Astrocyte (in vitro differentiated cells and primary cell): Measurements from ENCODE around the gene SLX4. TPM values are rescaled to one million over a fixed set of nuclear protein-coding genes. Genes with fewer than 3 reads are reported as not detected.
A peak's percentile ranks its signal among the peaks of the same experiment; 100 is the strongest.

Experiments
- DNase-seq: peaks from one replicate; pipeline ENCODE4 v3.0.0-alpha.2; 2010; ENCODE audit warnings: low read depth
- FAIRE-seq: peaks from 2 replicates; lab custom pipeline; 2011; peaks lifted over from hg19 to GRCh38; lab: Jason Lieb, UNC
- H2AFZ ChIP-seq: 2 replicates; pipeline ENCODE4 v1.6.0; 2012; ENCODE audit warnings: low read depth, low read length, inconsistent platforms
- H3K27ac ChIP-seq: 2 replicates; pipeline ENCODE4 v1.5.1; 2011; ENCODE audit warnings: low read depth, low read length, inconsistent platforms
- H3K27me3 ChIP-seq: 2 replicates; pipeline ENCODE4 v1.6.0; 2011; ENCODE audit warnings: low read length, inconsistent platforms; ENCODE audit not compliant: insufficient read depth
- H3K36me3 ChIP-seq: 2 replicates; pipeline ENCODE4 v1.5.1; 2011; ENCODE audit warnings: low read length, inconsistent platforms; ENCODE audit not compliant: insufficient read depth
- H3K4me1 ChIP-seq: 2 replicates; pipeline ENCODE4 v1.5.1; 2011; ENCODE audit warnings: low read length, inconsistent platforms; ENCODE audit not compliant: insufficient read depth
- H3K4me2 ChIP-seq: 2 replicates; pipeline ENCODE4 v1.6.0; 2012; ENCODE audit warnings: low read length, inconsistent platforms
- H3K4me3 ChIP-seq: 2 replicates; pipeline ENCODE4 v1.5.1; 2011; ENCODE audit warnings: low read depth, mild to moderate bottlenecking, low read length, inconsistent platforms; ENCODE audit not compliant: insufficient read depth
- H3K79me2 ChIP-seq: 2 replicates; pipeline ENCODE4 v1.6.0; 2012; ENCODE audit warnings: mild to moderate bottlenecking, low read length, inconsistent platforms; ENCODE audit not compliant: insufficient read depth
- H3K9ac ChIP-seq: 2 replicates; pipeline ENCODE4 v1.6.0; 2012; ENCODE audit warnings: mild to moderate bottlenecking, low read length, inconsistent platforms
- H3K9me3 ChIP-seq: 2 replicates; pipeline ENCODE4 v1.5.1; 2012; ENCODE audit warnings: low read depth, mild to moderate bottlenecking, low read length, inconsistent platforms; ENCODE audit not compliant: insufficient read depth
- H4K20me1 ChIP-seq: 2 replicates; pipeline ENCODE4 v1.6.0; 2012; ENCODE audit warnings: low read length, inconsistent platforms; ENCODE audit not compliant: insufficient read depth
- H3K27ac Mint-ChIP-seq: one replicate; pipeline ENCODE4 v1.8.0; 2021; ENCODE audit warnings: mild to moderate bottlenecking, mixed read lengths; ENCODE audit not compliant: unreplicated experiment
- H3K27me3 Mint-ChIP-seq: one replicate; pipeline ENCODE4 v1.8.0; 2021; ENCODE audit warnings: low read depth, mixed read lengths; ENCODE audit not compliant: unreplicated experiment
- H3K36me3 Mint-ChIP-seq: one replicate; pipeline ENCODE4 v1.8.0; 2021; ENCODE audit warnings: low read depth, mixed read lengths; ENCODE audit not compliant: unreplicated experiment
- H3K4me1 Mint-ChIP-seq: one replicate; pipeline ENCODE4 v1.8.0; 2021; ENCODE audit warnings: low read depth, mixed read lengths; ENCODE audit not compliant: unreplicated experiment
- H3K4me3 Mint-ChIP-seq: one replicate; pipeline ENCODE4 v1.8.0; 2021; ENCODE audit warnings: mild to moderate bottlenecking, moderate library complexity, mixed read lengths; ENCODE audit not compliant: unreplicated experiment
- H3K9me3 Mint-ChIP-seq: one replicate; pipeline ENCODE4 v1.8.0; 2021; ENCODE audit warnings: mild to moderate bottlenecking, mixed read lengths; ENCODE audit not compliant: unreplicated experiment
- CTCF ChIP-seq: IDR thresholded peaks from 2 replicates; pipeline ENCODE4 v1.5.1; 2011; ENCODE audit warnings: low read depth, mild to moderate bottlenecking, inconsistent platforms, low read length, moderate library complexity; ENCODE audit not compliant: insufficient read depth
- EZH2 ChIP-seq: IDR thresholded peaks from 2 replicates; pipeline ENCODE4 v1.6.1; 2012; ENCODE audit warnings: mild to moderate bottlenecking, low read length, inconsistent platforms; ENCODE audit not compliant: insufficient read depth
- total RNA-seq: library from RNA; stranded (reverse); gene quantifications from 2 replicates; pipeline ENCODE4 v1.2.1, GENCODE V29; 2021

Gene SLX4
- total RNA-seq, 1 donor from 2014 or later = 7.8 TPM

- peaks cover 22% of the 10 kb centered on the region for H3K27me3 Mint-ChIP-seq
- H3K4me3 ChIP-seq = no peak overlapping the region
- H3K9me3 ChIP-seq = no peaks in the 10 kb centered on the region
- H3K36me3 Mint-ChIP-seq = no peaks in the 10 kb centered on the region
- no peaks in the 10 kb centered on the region for H3K4me1 Mint-ChIP-seq
- no peak overlapping the region for H3K27ac ChIP-seq
- no peak for FAIRE-seq
- H3K4me2 ChIP-seq = no peak overlapping the region
- no peak overlapping the region for H3K27ac Mint-ChIP-seq
- H3K27me3 ChIP-seq = no peaks in the 10 kb centered on the region
- TF ChIP-seq EZH2 = no peak
- TF ChIP-seq CTCF = no peak
- no peaks in the 10 kb centered on the region for H3K4me1 ChIP-seq
- H3K9ac ChIP-seq = no peak overlapping the region
- no peaks in the 10 kb centered on the region for H3K9me3 Mint-ChIP-seq
- no peak overlapping the region for H2AFZ ChIP-seq
- no peaks in the 10 kb centered on the region for H3K36me3 ChIP-seq
- no peak for DNase-seq
- no peaks in the 10 kb centered on the region for H4K20me1 ChIP-seq
- no peak overlapping the region for H3K4me3 Mint-ChIP-seq
- no peaks in the 10 kb centered on the region for H3K79me2 ChIP-seq
Measured at GRCh38 chr16:3554351-3554928, 57.0 kb downstream of the SLX4 start.

GRCh38 chr16:3553138-3553923 is 58.1 kb downstream of the SLX4 start:
- Histone ChIP-seq H3K27ac (no peak overlapping the region), H3K36me3 (no peaks in the 10 kb centered on the region), H2AFZ (no peak overlapping the region), H3K4me3 (no peak overlapping the region), H3K9me3 (no peaks in the 10 kb centered on the region), H3K27me3 (no peaks in the 10 kb centered on the region), H3K4me1 (no peaks in the 10 kb centered on the region), H3K9ac (no peak overlapping the region), H3K79me2 (no peaks in the 10 kb centered on the region), H4K20me1 (no peaks in the 10 kb centered on the region), H3K4me2 (no peak overlapping the region)
- H3K9me3 Mint-ChIP-seq = no peaks in the 10 kb centered on the region
- H3K27ac Mint-ChIP-seq = peak overlapping the region; percentile 34
- no peak for DNase-seq
- H3K36me3 Mint-ChIP-seq = no peaks in the 10 kb centered on the region
- TF ChIP-seq EZH2 = no peak
- TF ChIP-seq CTCF = no peak
- H3K27me3 Mint-ChIP-seq = peaks cover 29% of the 10 kb centered on the region
- H3K4me3 Mint-ChIP-seq = no peak overlapping the region
- H3K4me1 Mint-ChIP-seq = no peaks in the 10 kb centered on the region
- no peak for FAIRE-seq
